DOHH2 (cell line): ENCODE measurements around the gene SLC9A8.

Experiments
- EZH2phosphoT487 ChIP-seq: fragments of 200-600 bp; sonication (generic); IDR thresholded peaks from 2 replicates; pipeline ENCODE4 v1.6.1; 2017; ENCODE audit warnings: borderline replicate concordance, mild to moderate bottlenecking, antibody characterized with exemption, low read length, moderate library complexity, mixed read lengths
- TF ChIP-seq, protein P1 (sequence below): fragments of 200-600 bp; sonication (generic); IDR thresholded peaks from one replicate; pipeline ENCODE4 v1.5.1; 2014; ENCODE audit warnings: antibody characterized with exemption, mild to moderate bottlenecking, low read depth, low read length; ENCODE audit not compliant: poor library complexity, severe bottlenecking

DNA sequence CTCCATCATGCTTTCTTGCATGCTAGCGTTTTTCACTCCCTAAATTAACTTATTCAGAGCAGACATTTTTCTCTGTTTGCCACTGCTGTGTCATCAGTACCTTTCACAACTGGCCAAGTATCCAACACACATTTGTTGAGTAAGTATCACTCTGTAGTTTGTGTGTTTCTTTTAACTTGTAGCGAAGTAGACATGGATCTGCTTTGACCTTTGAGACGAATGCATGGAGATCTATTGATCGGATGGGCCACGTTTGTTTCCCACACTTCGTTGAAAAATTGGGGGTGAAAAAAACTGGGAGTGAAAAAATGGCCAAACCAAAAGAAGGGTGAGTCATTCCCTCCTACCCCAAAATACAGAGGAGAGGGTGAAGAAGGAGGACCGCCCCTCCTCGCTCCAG, 12.9 kb upstream of the SLC9A8 start:
- TF ChIP-seq, protein P1, sequence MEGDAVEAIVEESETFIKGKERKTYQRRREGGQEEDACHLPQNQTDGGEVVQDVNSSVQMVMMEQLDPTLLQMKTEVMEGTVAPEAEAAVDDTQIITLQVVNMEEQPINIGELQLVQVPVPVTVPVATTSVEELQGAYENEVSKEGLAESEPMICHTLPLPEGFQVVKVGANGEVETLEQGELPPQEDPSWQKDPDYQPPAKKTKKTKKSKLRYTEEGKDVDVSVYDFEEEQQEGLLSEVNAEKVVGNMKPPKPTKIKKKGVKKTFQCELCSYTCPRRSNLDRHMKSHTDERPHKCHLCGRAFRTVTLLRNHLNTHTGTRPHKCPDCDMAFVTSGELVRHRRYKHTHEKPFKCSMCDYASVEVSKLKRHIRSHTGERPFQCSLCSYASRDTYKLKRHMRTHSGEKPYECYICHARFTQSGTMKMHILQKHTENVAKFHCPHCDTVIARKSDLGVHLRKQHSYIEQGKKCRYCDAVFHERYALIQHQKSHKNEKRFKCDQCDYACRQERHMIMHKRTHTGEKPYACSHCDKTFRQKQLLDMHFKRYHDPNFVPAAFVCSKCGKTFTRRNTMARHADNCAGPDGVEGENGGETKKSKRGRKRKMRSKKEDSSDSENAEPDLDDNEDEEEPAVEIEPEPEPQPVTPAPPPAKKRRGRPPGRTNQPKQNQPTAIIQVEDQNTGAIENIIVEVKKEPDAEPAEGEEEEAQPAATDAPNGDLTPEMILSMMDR: no peak
- TF ChIP-seq EZH2phosphoT487: no peak
